OCI-LY7 (cell line): ENCODE results near the gene LIPK.

Source experiments
- EZH2phosphoT487 ChIP-seq: fragments of 200-600 bp; sonication (generic); IDR thresholded peaks from 2 replicates; pipeline ENCODE4 v1.6.1; 2018; ENCODE audit warnings: low read depth, borderline replicate concordance, mild to moderate bottlenecking, mixed run types, antibody characterized with exemption, low read length, moderate library complexity, mixed read lengths
- TF ChIP-seq, protein P1 (sequence below): fragments of 200-600 bp; sonication (generic); conservative IDR thresholded peaks from 2 replicates; pipeline ENCODE4 v1.5.1; 2014; ENCODE audit warnings: mild to moderate bottlenecking, antibody characterized with exemption, low read length, moderate library complexity, mixed read lengths

- TF ChIP-seq, protein P1, sequence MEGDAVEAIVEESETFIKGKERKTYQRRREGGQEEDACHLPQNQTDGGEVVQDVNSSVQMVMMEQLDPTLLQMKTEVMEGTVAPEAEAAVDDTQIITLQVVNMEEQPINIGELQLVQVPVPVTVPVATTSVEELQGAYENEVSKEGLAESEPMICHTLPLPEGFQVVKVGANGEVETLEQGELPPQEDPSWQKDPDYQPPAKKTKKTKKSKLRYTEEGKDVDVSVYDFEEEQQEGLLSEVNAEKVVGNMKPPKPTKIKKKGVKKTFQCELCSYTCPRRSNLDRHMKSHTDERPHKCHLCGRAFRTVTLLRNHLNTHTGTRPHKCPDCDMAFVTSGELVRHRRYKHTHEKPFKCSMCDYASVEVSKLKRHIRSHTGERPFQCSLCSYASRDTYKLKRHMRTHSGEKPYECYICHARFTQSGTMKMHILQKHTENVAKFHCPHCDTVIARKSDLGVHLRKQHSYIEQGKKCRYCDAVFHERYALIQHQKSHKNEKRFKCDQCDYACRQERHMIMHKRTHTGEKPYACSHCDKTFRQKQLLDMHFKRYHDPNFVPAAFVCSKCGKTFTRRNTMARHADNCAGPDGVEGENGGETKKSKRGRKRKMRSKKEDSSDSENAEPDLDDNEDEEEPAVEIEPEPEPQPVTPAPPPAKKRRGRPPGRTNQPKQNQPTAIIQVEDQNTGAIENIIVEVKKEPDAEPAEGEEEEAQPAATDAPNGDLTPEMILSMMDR: no peak
- TF ChIP-seq EZH2phosphoT487: no peak
Measured at GRCh38 chr10:88787463-88787862, 81.4 kb downstream of the LIPK start.
